Neural cell (in vitro differentiated cells): Measurements from ENCODE around the gene CIT. TPM values are rescaled to one million over a fixed set of nuclear protein-coding genes. Genes with fewer than 3 reads are reported as not detected.

Experiments used
- H2AFZ ChIP-seq: fragments of 200-600, 300-800 bp; sonication (generic), shearing (Covaris generic); 2 replicates; pipeline ENCODE4 v1.6.0; 2014; ENCODE audit warnings: low read depth, mild to moderate bottlenecking, antibody characterized with exemption, low read length, moderate library complexity
- H3F3A ChIP-seq: fragments of 200-600 bp; shearing (Covaris generic); 2 replicates; pipeline ENCODE4 v1.6.1; 2016; ENCODE audit warnings: mild to moderate bottlenecking, moderate library complexity, mixed read lengths, antibody characterized with exemption, low read length; ENCODE audit not compliant: insufficient read depth, poor library complexity, severe bottlenecking
- H3K27ac ChIP-seq: fragments of 200-600, 300-800 bp; sonication (generic), shearing (Covaris generic); 2 replicates; pipeline ENCODE4 v1.5.1; 2014; ENCODE audit warnings: mild to moderate bottlenecking, low read length, moderate library complexity
- H3K27me3 ChIP-seq: fragments of 300-800, 200-600 bp; sonication (generic), shearing (Covaris generic); 2 replicates; pipeline ENCODE4 v1.6.0; 2014; ENCODE audit warnings: mild to moderate bottlenecking, low read depth, low read length, moderate library complexity; ENCODE audit not compliant: insufficient read depth
- H3K36me3 ChIP-seq: fragments of 300-800, 200-600 bp; sonication (generic), shearing (Covaris generic); 2 replicates; pipeline ENCODE4 v1.5.1; 2014; ENCODE audit warnings: mild to moderate bottlenecking, antibody characterized with exemption, low read length, moderate library complexity; ENCODE audit not compliant: insufficient read depth
- H3K4me2 ChIP-seq: fragments of 300-800, 200-600 bp; sonication (generic), shearing (Covaris generic); 2 replicates; pipeline ENCODE4 v1.6.0; 2014; ENCODE audit warnings: mild to moderate bottlenecking, low read length
- H3K4me3 ChIP-seq: fragments of 300-800, 200-600 bp; sonication (generic), shearing (Covaris generic); 2 replicates; pipeline ENCODE4 v1.5.1; 2014; ENCODE audit warnings: mild to moderate bottlenecking, low read length, moderate library complexity
- H3K79me2 ChIP-seq: fragments of 200-600 bp; shearing (Covaris generic); replicated peaks from 2 replicates; pipeline ENCODE4 v1.6.0; 2014; ENCODE audit warnings: mild to moderate bottlenecking, low read length, moderate library complexity; ENCODE audit not compliant: insufficient read depth
- H3K9ac ChIP-seq: fragments of 300-800, 200-600 bp; sonication (generic), shearing (Covaris generic); 2 replicates; pipeline ENCODE4 v1.6.1; 2016; ENCODE audit warnings: mild to moderate bottlenecking, low read length, mixed read lengths
- H3K9me2 ChIP-seq: fragments of 200-600 bp; shearing (Covaris generic); 2 replicates; pipeline ENCODE4 v1.6.1; 2016; ENCODE audit warnings: mild to moderate bottlenecking, low read length, mixed read lengths; ENCODE audit not compliant: insufficient read depth
- H3K9me3 ChIP-seq: fragments of 200-600, 300-800 bp; sonication (generic), shearing (Covaris generic); 2 replicates; pipeline ENCODE4 v1.6.1; 2016; ENCODE audit warnings: mild to moderate bottlenecking, mixed run types, low read length, moderate library complexity, mixed read lengths
- H4K20me1 ChIP-seq: fragments of 200-600 bp; shearing (Covaris generic); 2 replicates; pipeline ENCODE4 v1.6.1; 2016; ENCODE audit warnings: mild to moderate bottlenecking, mixed run types; ENCODE audit not compliant: insufficient read depth
- EP300 ChIP-seq: fragments of 450-650 bp; conservative IDR thresholded peaks from 2 replicates; pipeline ENCODE4 v1.6.1; 2014; ENCODE audit warnings: antibody characterized with exemption, mild to moderate bottlenecking, moderate library complexity; ENCODE audit not compliant: poor library complexity, severe bottlenecking
- EZH2 ChIP-seq: fragments of 200-600, 300-800 bp; shearing (Covaris generic), sonication (generic); IDR thresholded peaks from 2 replicates; pipeline ENCODE4 v1.6.1; 2014; ENCODE audit warnings: antibody characterized with exemption, low read length, borderline replicate concordance, mild to moderate bottlenecking; ENCODE audit not compliant: insufficient read depth, poor library complexity, severe bottlenecking
- MXI1 ChIP-seq: fragments of 450-650 bp; conservative IDR thresholded peaks from 2 replicates; pipeline ENCODE4 v1.6.1; 2014; ENCODE audit warnings: antibody characterized with exemption, mild to moderate bottlenecking; ENCODE audit not compliant: poor library complexity, severe bottlenecking
- POLR2AphosphoS5 ChIP-seq: IDR thresholded peaks from 2 replicates; pipeline ENCODE4 v1.6.1; 2012
- RAD21 ChIP-seq: fragments of 450-650 bp; conservative IDR thresholded peaks from 2 replicates; pipeline ENCODE4 v1.6.1; 2014; ENCODE audit warnings: antibody characterized with exemption, mild to moderate bottlenecking, moderate library complexity
- SMC3 ChIP-seq: fragments of 450-650 bp; conservative IDR thresholded peaks from 2 replicates; pipeline ENCODE4 v1.6.1; 2014; ENCODE audit warnings: antibody characterized with exemption, mild to moderate bottlenecking, moderate library complexity; ENCODE audit not compliant: poor library complexity
- TAF1 ChIP-seq: IDR thresholded peaks from 2 replicates; pipeline ENCODE4 v1.6.1; 2012; ENCODE audit warnings: low read depth
- polyA plus RNA-seq: library from polyadenylated mRNA; depleted of rRNA; stranded (reverse); fragments of >200 nt; gene quantifications from 2 replicates; pipeline ENCODE4 v1.2.3, GENCODE V29; 2014
- TF ChIP-seq, protein P1 (sequence below): IDR thresholded peaks from 2 replicates; pipeline ENCODE4 v1.6.1; 2012; ENCODE audit warnings: borderline replicate concordance
- TF ChIP-seq, protein P2 (sequence below): fragments of 450-650 bp; IDR thresholded peaks from 2 replicates; pipeline ENCODE4 v1.5.1; 2014; ENCODE audit warnings: antibody characterized with exemption, mild to moderate bottlenecking, moderate library complexity; ENCODE audit not compliant: poor library complexity, severe bottlenecking

Gene CIT
- polyA plus RNA-seq, 1 donor from 2014 or later: 3.3 TPM

DNA sequence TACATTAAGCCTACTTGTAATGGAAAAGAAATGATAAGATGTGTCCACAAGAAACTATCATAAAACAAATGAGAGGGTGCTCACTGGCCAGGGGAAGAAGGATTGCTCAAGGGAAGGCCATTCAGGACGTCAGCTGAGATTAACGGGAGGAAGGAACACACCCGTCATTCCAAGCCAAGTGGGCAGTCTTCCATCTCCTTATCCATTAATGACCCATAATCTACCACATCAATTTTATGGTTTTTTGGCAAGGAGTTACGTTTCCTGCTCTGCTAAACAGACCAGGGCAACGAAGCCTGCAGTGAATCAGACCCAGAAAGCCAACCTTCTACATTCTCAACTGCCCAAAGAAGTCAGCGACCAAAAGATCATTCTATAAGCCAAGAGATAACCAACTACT, 184.1 kb downstream of the CIT start:
- no peak overlapping the region for H3K27ac ChIP-seq
- H3F3A ChIP-seq: no peaks in the 10 kb centered on the region
- H2AFZ ChIP-seq: no peak overlapping the region
- no peaks in the 10 kb centered on the region for H3K36me3 ChIP-seq
- no peaks in the 10 kb centered on the region for H3K79me2 ChIP-seq
- no peaks in the 10 kb centered on the region for H3K9me2 ChIP-seq
- H4K20me1 ChIP-seq: no peaks in the 10 kb centered on the region
- H3K27me3 ChIP-seq: no peaks in the 10 kb centered on the region
- H3K9me3 ChIP-seq: no peaks in the 10 kb centered on the region
- no peak overlapping the region for H3K4me2 ChIP-seq
- no peak for TF ChIP-seq EZH2
- no peak for TF ChIP-seq SMC3
- TF ChIP-seq POLR2AphosphoS5: no peak
- TF ChIP-seq MXI1: no peak
- TF ChIP-seq, protein P1, sequence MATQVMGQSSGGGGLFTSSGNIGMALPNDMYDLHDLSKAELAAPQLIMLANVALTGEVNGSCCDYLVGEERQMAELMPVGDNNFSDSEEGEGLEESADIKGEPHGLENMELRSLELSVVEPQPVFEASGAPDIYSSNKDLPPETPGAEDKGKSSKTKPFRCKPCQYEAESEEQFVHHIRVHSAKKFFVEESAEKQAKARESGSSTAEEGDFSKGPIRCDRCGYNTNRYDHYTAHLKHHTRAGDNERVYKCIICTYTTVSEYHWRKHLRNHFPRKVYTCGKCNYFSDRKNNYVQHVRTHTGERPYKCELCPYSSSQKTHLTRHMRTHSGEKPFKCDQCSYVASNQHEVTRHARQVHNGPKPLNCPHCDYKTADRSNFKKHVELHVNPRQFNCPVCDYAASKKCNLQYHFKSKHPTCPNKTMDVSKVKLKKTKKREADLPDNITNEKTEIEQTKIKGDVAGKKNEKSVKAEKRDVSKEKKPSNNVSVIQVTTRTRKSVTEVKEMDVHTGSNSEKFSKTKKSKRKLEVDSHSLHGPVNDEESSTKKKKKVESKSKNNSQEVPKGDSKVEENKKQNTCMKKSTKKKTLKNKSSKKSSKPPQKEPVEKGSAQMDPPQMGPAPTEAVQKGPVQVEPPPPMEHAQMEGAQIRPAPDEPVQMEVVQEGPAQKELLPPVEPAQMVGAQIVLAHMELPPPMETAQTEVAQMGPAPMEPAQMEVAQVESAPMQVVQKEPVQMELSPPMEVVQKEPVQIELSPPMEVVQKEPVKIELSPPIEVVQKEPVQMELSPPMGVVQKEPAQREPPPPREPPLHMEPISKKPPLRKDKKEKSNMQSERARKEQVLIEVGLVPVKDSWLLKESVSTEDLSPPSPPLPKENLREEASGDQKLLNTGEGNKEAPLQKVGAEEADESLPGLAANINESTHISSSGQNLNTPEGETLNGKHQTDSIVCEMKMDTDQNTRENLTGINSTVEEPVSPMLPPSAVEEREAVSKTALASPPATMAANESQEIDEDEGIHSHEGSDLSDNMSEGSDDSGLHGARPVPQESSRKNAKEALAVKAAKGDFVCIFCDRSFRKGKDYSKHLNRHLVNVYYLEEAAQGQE: no peak
- no peak for TF ChIP-seq EP300
- TF ChIP-seq TAF1: no peak
- no peak for TF ChIP-seq RAD21
- TF ChIP-seq, protein P2, sequence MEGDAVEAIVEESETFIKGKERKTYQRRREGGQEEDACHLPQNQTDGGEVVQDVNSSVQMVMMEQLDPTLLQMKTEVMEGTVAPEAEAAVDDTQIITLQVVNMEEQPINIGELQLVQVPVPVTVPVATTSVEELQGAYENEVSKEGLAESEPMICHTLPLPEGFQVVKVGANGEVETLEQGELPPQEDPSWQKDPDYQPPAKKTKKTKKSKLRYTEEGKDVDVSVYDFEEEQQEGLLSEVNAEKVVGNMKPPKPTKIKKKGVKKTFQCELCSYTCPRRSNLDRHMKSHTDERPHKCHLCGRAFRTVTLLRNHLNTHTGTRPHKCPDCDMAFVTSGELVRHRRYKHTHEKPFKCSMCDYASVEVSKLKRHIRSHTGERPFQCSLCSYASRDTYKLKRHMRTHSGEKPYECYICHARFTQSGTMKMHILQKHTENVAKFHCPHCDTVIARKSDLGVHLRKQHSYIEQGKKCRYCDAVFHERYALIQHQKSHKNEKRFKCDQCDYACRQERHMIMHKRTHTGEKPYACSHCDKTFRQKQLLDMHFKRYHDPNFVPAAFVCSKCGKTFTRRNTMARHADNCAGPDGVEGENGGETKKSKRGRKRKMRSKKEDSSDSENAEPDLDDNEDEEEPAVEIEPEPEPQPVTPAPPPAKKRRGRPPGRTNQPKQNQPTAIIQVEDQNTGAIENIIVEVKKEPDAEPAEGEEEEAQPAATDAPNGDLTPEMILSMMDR: no peak
- no peak overlapping the region for H3K9ac ChIP-seq
- no peak overlapping the region for H3K4me3 ChIP-seq

DNA sequence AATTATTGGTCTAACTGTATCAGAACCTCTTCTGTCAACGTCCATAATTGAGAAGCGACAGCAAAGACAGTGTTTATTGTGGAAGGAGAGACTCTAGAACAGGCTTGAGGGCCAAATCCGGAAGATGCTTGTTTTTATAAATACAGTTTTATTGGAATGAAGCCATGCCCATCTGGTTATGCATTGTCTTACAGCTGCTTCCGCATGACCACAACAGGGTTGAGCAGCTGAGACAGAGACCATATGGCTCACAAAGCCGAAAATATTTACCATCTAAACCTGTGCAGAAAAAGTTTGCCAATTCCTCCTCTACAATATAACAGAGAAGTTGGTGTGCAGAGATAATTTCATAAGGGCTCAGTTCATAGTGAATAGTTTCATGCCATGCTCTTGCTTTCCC, 184.7 kb downstream of the CIT start:
- TF ChIP-seq EP300 (no peak), SMC3 (no peak), EZH2 (no peak)
- TF ChIP-seq, protein P1: no peak
- H3K9me2 ChIP-seq: no peaks in the 10 kb centered on the region
- H3K27ac ChIP-seq: no peak overlapping the region
- H3K79me2 ChIP-seq: no peaks in the 10 kb centered on the region
- H3K4me3 ChIP-seq: no peak overlapping the region
- H3K4me2 ChIP-seq: no peak overlapping the region
- H3K9me3 ChIP-seq: no peaks in the 10 kb centered on the region
- no peaks in the 10 kb centered on the region for H3K27me3 ChIP-seq
- H4K20me1 ChIP-seq: no peaks in the 10 kb centered on the region
- no peaks in the 10 kb centered on the region for H3F3A ChIP-seq
- no peak overlapping the region for H3K9ac ChIP-seq
- no peaks in the 10 kb centered on the region for H3K36me3 ChIP-seq
- no peak overlapping the region for H2AFZ ChIP-seq
